ENCODE results near the gene RDM1.

DNA sequence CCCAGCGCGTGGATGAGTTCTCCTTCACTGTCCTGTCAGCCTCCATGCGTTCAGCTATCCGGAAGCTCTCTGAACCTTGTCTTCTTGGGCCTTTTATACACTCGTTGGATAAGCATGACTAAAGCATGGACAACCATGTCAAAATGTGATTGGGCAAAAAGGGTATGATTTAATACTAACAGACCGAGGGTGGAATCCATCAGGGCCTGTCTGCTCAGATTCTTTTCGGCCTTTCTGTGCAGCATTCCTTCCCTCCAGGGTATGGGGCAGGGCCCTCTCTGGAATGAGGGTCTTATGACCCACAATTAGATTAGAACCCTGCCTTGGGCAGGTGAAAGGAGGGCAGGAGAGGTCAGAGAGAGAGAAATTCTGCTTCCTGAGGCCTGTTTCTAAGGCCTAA, 36.4 kb downstream of the RDM1 start:
- TF ChIP-seq GATA3 (IDR thresholded peaks at IDR 0.05; ENCODE audit: low read depth, low read length), result no peak
- TF ChIP-seq GATA2 (IDR thresholded peaks at IDR 0.05; ENCODE audit: low read depth, low read length), result no peak

All from SH-SY5Y (cell line).